GM19025 (cell line): ENCODE results near the gene NME1.
"Not testable (repeated sequence)": the region's sequence is repeated elsewhere in the genome, so short reads cannot be mapped to it uniquely, and the experiment has no call there.

ENCODE experiments used
- ATAC-seq: cut with Tn5 transposase; IDR thresholded peaks from one replicate; pipeline ENCODE4 v1.9.1; 2021; ENCODE audit warnings: mild to moderate bottlenecking, low read depth, moderate library complexity; ENCODE audit not compliant: unreplicated experiment

Gene NME1

GRCh38 chr17:51153210-51154072, at the start of gene NME1:
TSS of gene NME1 (plus strand) at chr17:51153559. CDS start at chr17:51155655, 2,096 bp downstream.
- peak; percentile 91 for ATAC-seq

GRCh38 chr17:51107778-51108177, 45.6 kb upstream of the NME1 start:
- ATAC-seq: no peak

GRCh38 chr17:51112303-51113222, 40.8 kb upstream of the NME1 start:
- ATAC-seq: not testable (repeated sequence)

GRCh38 chr17:51115179-51115578, 38.2 kb upstream of the NME1 start:
- ATAC-seq: no peak

GRCh38 chr17:51118330-51119195, 34.8 kb upstream of the NME1 start:
- no peak for ATAC-seq

- peak; percentile 13 for ATAC-seq
Measured at GRCh38 chr17:51119415-51120356, 33.7 kb upstream of the NME1 start.

- peak; percentile 26 for ATAC-seq
Measured at GRCh38 chr17:51120357-51120738, 33.0 kb upstream of the NME1 start.

GRCh38 chr17:51120739-51121619, 32.4 kb upstream of the NME1 start, which contains the start of gene SPAG9:
TSS of gene SPAG9 (minus strand) at chr17:51120868. CDS start at chr17:51120656, 212 bp downstream.
- ATAC-seq: peak; percentile 79

GRCh38 chr17:51121620-51122472, 31.5 kb upstream of the NME1 start:
- ATAC-seq: no peak

- ATAC-seq: not testable (repeated sequence)
Measured at GRCh38 chr17:51122473-51123115, 30.8 kb upstream of the NME1 start.

- ATAC-seq: no peak
Measured at GRCh38 chr17:51124640-51125503, 28.5 kb upstream of the NME1 start.

- ATAC-seq: no peak
Measured at GRCh38 chr17:51128076-51128475, 25.3 kb upstream of the NME1 start.

GRCh38 chr17:51132964-51133319, 20.4 kb upstream of the NME1 start:
- ATAC-seq: peak; percentile 68

GRCh38 chr17:51133365-51133764, 20.0 kb upstream of the NME1 start:
- no peak for ATAC-seq

GRCh38 chr17:51135956-51136355, 17.4 kb upstream of the NME1 start:
- no peak for ATAC-seq

- ATAC-seq: no peak
Measured at GRCh38 chr17:51142597-51142996, 10.8 kb upstream of the NME1 start.
